Trophoblast cell (in vitro differentiated cells and primary cell): Measurements from ENCODE around the gene HOTAIR.

Experiments used
- DNase-seq, 2 donors: peaks; one replicate each; pipeline ENCODE4 v3.0.0-alpha.2; 2016
- H2AFZ ChIP-seq: 2 replicates; pipeline ENCODE4 v1.6.1; 2013; ENCODE audit warnings: low read length, moderate library complexity, mild to moderate bottlenecking; ENCODE audit not compliant: insufficient read depth, poor library complexity
- H2AK5ac ChIP-seq: 2 replicates; pipeline ENCODE4 v1.6.1; 2013; ENCODE audit warnings: mild to moderate bottlenecking, low read length
- H2BK120ac ChIP-seq: 2 replicates; pipeline ENCODE4 v1.6.1; 2013; ENCODE audit warnings: low read length, mild to moderate bottlenecking, moderate library complexity; ENCODE audit not compliant: insufficient read depth, poor library complexity
- H2BK12ac ChIP-seq: 2 replicates; pipeline ENCODE4 v1.6.1; 2013; ENCODE audit warnings: mild to moderate bottlenecking, low read length, moderate library complexity
- H2BK5ac ChIP-seq: 2 replicates; pipeline ENCODE4 v1.6.1; 2013; ENCODE audit warnings: low read length, low read depth, moderate library complexity, mild to moderate bottlenecking; ENCODE audit not compliant: poor library complexity
- H3K14ac ChIP-seq: 2 replicates; pipeline ENCODE4 v1.6.1; 2013; ENCODE audit warnings: mild to moderate bottlenecking, low read length
- H3K18ac ChIP-seq: 2 replicates; pipeline ENCODE4 v1.6.1; 2013; ENCODE audit warnings: mild to moderate bottlenecking, low read length
- H3K23ac ChIP-seq: 2 replicates; pipeline ENCODE4 v1.6.1; 2013; ENCODE audit warnings: low read length
- H3K27ac ChIP-seq: 2 replicates; pipeline ENCODE4 v1.5.1; 2013; ENCODE audit warnings: low read depth, mild to moderate bottlenecking, inconsistent platforms, low read length, moderate library complexity
- H3K27me3 ChIP-seq: 2 replicates; pipeline ENCODE4 v1.6.1; 2013; ENCODE audit warnings: inconsistent platforms, mild to moderate bottlenecking, low read length, moderate library complexity; ENCODE audit not compliant: insufficient read depth
- H3K36me3 ChIP-seq, 2 experiments: 1 replicate in 1 of 2; 2 replicates in 1 of 2; pipeline ENCODE4 v1.6.1; 2013; ENCODE audit warnings: low read length in 2 of 2, mild to moderate bottlenecking in 2 of 2, moderate library complexity in 1 of 2; ENCODE audit not compliant: insufficient read depth in 2 of 2, control insufficient read depth in 1 of 2
- H3K4ac ChIP-seq: 2 replicates; pipeline ENCODE4 v1.6.1; 2013; ENCODE audit warnings: low read depth, mild to moderate bottlenecking, low read length, moderate library complexity
- H3K4me1 ChIP-seq, 2 experiments: 1 replicate in 1 of 2; 2 replicates in 1 of 2; pipeline ENCODE4 v1.6.1; 2013; ENCODE audit warnings: low read length in 2 of 2, mild to moderate bottlenecking in 2 of 2, moderate library complexity in 1 of 2; ENCODE audit not compliant: insufficient read depth in 2 of 2, control insufficient read depth in 1 of 2
- H3K4me2 ChIP-seq: 2 replicates; pipeline ENCODE4 v1.6.1; 2013; ENCODE audit warnings: inconsistent platforms, mild to moderate bottlenecking, low read length, moderate library complexity
- H3K4me3 ChIP-seq: 2 replicates; pipeline ENCODE4 v1.5.1; 2013; ENCODE audit warnings: mild to moderate bottlenecking, low read depth, low read length, inconsistent platforms
- H3K79me1 ChIP-seq: one replicate; pipeline ENCODE4 v1.6.1; 2013; ENCODE audit warnings: low read length
- H3K79me2 ChIP-seq: 2 replicates; pipeline ENCODE4 v1.6.1; 2013; ENCODE audit warnings: low read length, mild to moderate bottlenecking; ENCODE audit not compliant: control insufficient read depth, insufficient read depth, poor library complexity
- H3K9ac ChIP-seq: 2 replicates; pipeline ENCODE4 v1.6.1; 2013; ENCODE audit warnings: mild to moderate bottlenecking, low read length
- H3K9me3 ChIP-seq: 2 replicates; pipeline ENCODE4 v1.6.1; 2013; ENCODE audit warnings: low read depth, mild to moderate bottlenecking, control low read depth, inconsistent platforms, low read length; ENCODE audit not compliant: insufficient read depth
- H4K12ac ChIP-seq: 2 replicates; pipeline ENCODE4 v1.6.1; 2013; ENCODE audit warnings: low read depth, mild to moderate bottlenecking, low read length, moderate library complexity
- H4K8ac ChIP-seq: 2 replicates; pipeline ENCODE4 v1.6.1; 2013; ENCODE audit warnings: low read depth, mild to moderate bottlenecking, low read length, moderate library complexity
- H4K91ac ChIP-seq: one replicate; pipeline ENCODE4 v1.6.1; 2013; ENCODE audit warnings: low read depth, mild to moderate bottlenecking, low read length, moderate library complexity
- WGBS: extraction: QIAGEN DNeasy Blood & Tissue Kit; methylation state at CpG from one replicate; pipeline ENCODE4 v1.1.7; 2013; ENCODE audit warnings: missing lambda C conversion rate; ENCODE audit not compliant: insufficient read length, insufficient coverage; ENCODE audit errors: extremely low coverage; 5-methylcytosine and 5-hydroxymethylcytosine counted together

Gene HOTAIR

GRCh38 chr12:53980104-53980801 is 5.5 kb upstream of the HOTAIR start:
- Histone ChIP-seq H3K27me3 (peaks cover 90% of the 10 kb centered on the region), H2BK5ac (no peak overlapping the region), H2AK5ac (no peak overlapping the region), H3K36me3 (no peaks in the 10 kb centered on the region), H3K79me2 (no peaks in the 10 kb centered on the region), H4K91ac (no peak overlapping the region), H2AFZ (no peak overlapping the region), H3K9ac (no peak overlapping the region), H3K18ac (no peak overlapping the region), H3K4me2 (no peak overlapping the region), H3K79me1 (no peaks in the 10 kb centered on the region), H4K8ac (no peak overlapping the region), H3K4me1 (peaks cover 0 to 4% of the 10 kb centered on the region in 2 experiments), H2BK120ac (no peak overlapping the region), H3K14ac (no peak overlapping the region), H3K4ac (no peak overlapping the region), H3K4me3 (no peak overlapping the region), H3K23ac (no peak overlapping the region), H3K9me3 (peaks cover 32% of the 10 kb centered on the region), H4K12ac (no peak overlapping the region), H2BK12ac (no peak overlapping the region), H3K27ac (no peak overlapping the region)
- no CpG with 5 or more reads among the region's 7 CpGs for WGBS
- no peak for DNase-seq

- no peaks in the 10 kb centered on the region for H3K79me2 ChIP-seq
- WGBS, result no CpG with 5 or more reads among the region's 15 CpGs
These were observed 4.0 kb upstream of the HOTAIR start for GRCh38 chr12:53978477-53979356.

GRCh38 chr12:53977596-53978445 is 3.1 kb upstream of the HOTAIR start:
- Histone ChIP-seq H3K4ac (no peak overlapping the region), H4K8ac (no peak overlapping the region), H3K4me1 (peaks cover 2 to 5% of the 10 kb centered on the region in 2 experiments), H3K4me3 (no peak overlapping the region), H2BK12ac (no peak overlapping the region), H3K79me2 (no peaks in the 10 kb centered on the region), H3K18ac (no peak overlapping the region), H3K27ac (no peak overlapping the region), H2AFZ (no peak overlapping the region), H2AK5ac (no peak overlapping the region), H3K27me3 (peaks cover 89% of the 10 kb centered on the region), H4K91ac (no peak overlapping the region), H2BK5ac (no peak overlapping the region), H3K9me3 (peaks cover 25% of the 10 kb centered on the region), H3K23ac (no peak overlapping the region), H3K79me1 (no peaks in the 10 kb centered on the region), H3K36me3 (no peaks in the 10 kb centered on the region), H3K4me2 (no peak overlapping the region), H3K14ac (no peak overlapping the region), H3K9ac (no peak overlapping the region), H4K12ac (no peak overlapping the region), H2BK120ac (no peak overlapping the region)
- WGBS, result no CpG with 5 or more reads among the region's 11 CpGs
- DNase-seq, result no peak

More at GRCh38 chr12:53978477-53979356, 4.0 kb upstream of the HOTAIR start:
- Histone ChIP-seq H3K79me1 (no peaks in the 10 kb centered on the region), H2AFZ (no peak overlapping the region), H3K4me2 (no peak overlapping the region), H2AK5ac (no peak overlapping the region), H3K27me3 (peaks cover 89% of the 10 kb centered on the region), H2BK120ac (no peak overlapping the region), H2BK12ac (no peak overlapping the region), H3K4me1 (peaks cover 2 to 5% of the 10 kb centered on the region in 2 experiments), H3K14ac (no peak overlapping the region), H3K4me3 (no peak overlapping the region), H2BK5ac (no peak overlapping the region), H3K4ac (no peak overlapping the region), H4K12ac (no peak overlapping the region), H3K36me3 (no peaks in the 10 kb centered on the region), H3K9me3 (peaks cover 24% of the 10 kb centered on the region), H3K18ac (no peak overlapping the region), H3K23ac (no peak overlapping the region), H4K91ac (no peak overlapping the region), H4K8ac (no peak overlapping the region), H3K9ac (no peak overlapping the region), H3K27ac (no peak overlapping the region)
- no peak for DNase-seq
